Mononuclear cell (primary cell): ENCODE measurements around the gene PHF12. TPM values are rescaled to one million over a fixed set of nuclear protein-coding genes. Genes with fewer than 3 reads are reported as not detected.
"Not testable (repeated sequence)": the region's sequence is repeated elsewhere in the genome, so short reads cannot be mapped to it uniquely, and the experiment has no call there.

Experiments
- H3K27me3 ChIP-seq: 2 replicates; pipeline ENCODE4 v1.6.0; 2011; ENCODE audit warnings: low read length, control low read depth; ENCODE audit not compliant: insufficient read depth
- H3K4me1 ChIP-seq: 2 replicates; pipeline ENCODE4 v1.5.1; 2011; ENCODE audit warnings: mild to moderate bottlenecking, low read length, control low read depth; ENCODE audit not compliant: insufficient read depth
- H3K4me3 ChIP-seq: 2 replicates; pipeline ENCODE4 v1.5.1; 2011; ENCODE audit warnings: mild to moderate bottlenecking, low read length, moderate library complexity
- H3K9me3 ChIP-seq: 2 replicates; pipeline ENCODE4 v1.5.1; 2011; ENCODE audit warnings: low read depth, mild to moderate bottlenecking, control low read depth, low read length
- total RNA-seq: library from RNA; depleted of rRNA; stranded (reverse); fragments of >200 nt; gene quantifications from one replicate; pipeline ENCODE4 v1.2.3, GENCODE V29; 2012

The PHF12 gene
- total RNA-seq, 1 donor, result 102 TPM

DNA sequence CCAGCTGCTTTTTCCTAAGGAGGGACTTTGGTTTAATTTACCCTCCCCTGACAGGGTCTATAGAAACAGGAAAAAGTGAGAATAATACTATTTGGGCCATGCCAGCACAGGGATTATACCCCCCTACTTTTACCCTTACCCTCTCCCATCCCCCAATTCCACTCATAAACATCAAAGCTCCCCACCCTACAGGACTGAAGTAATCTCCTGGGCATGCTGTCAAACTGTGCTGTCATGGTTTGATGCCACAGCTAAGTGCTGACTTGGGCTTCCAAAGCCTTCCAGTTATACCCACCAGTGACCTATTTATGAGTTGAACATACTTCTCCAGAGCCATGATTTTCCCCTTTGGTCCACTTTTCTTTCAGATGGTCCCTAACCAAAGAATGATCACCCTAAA lies 12.8 kb downstream of the PHF12 start:
- no peaks in the 10 kb centered on the region for H3K9me3 ChIP-seq
- H3K4me3 ChIP-seq, result no peak overlapping the region
- peaks cover 57% of the 10 kb centered on the region for H3K4me1 ChIP-seq
- H3K27me3 ChIP-seq, result no peaks in the 10 kb centered on the region

GRCh38 chr17:28937044-28937729 lies 14.1 kb downstream of the PHF12 start:
- Histone ChIP-seq H3K27me3 (no peaks in the 10 kb centered on the region), H3K4me3 (no peak overlapping the region), H3K9me3 (no peaks in the 10 kb centered on the region), H3K4me1 (peaks cover 62% of the 10 kb centered on the region)

DNA sequence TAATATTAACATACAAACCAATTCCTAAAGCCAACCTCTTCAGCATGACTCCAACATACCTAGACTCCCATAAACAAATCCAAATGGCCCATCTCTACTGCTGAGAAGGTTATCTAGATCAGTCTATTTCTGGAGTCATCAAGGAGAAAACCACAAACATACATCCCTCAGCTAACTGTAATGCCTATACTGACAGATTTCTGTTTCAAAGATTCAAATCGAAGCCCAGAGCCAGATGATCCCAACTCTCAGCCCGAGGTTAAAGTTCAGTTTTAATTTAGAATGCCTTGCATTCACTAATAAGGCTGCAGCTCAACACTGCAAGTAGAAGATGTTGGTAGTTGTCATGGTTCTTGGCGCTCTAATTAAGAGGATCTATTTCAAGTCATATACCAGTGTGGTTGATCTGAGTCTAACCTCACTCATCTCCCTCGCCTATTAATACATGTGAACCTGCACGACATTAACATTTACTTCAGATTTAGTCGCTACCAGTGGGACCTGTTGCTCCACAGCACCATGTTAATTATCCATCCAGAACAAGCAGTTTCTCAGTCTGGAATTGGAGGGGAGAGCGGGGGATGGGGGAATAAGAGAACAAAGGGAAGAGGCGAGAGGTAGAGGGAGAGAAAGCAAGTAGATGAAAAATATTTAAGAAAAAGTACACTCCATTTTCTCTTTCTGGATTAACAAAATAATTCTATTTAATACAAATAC lies 15.4 kb downstream of the PHF12 start:
- Histone ChIP-seq H3K4me3 (no peak overlapping the region), H3K27me3 (no peaks in the 10 kb centered on the region), H3K4me1 (peaks cover 52% of the 10 kb centered on the region), H3K9me3 (no peaks in the 10 kb centered on the region)

GRCh38 chr17:28934508-28934907 lies 16.8 kb downstream of the PHF12 start:
- H3K27me3 ChIP-seq, H3K9me3 ChIP-seq, H3K4me3 ChIP-seq: not testable (repeated sequence)
- H3K4me1 ChIP-seq, result peaks cover 45% of the 10 kb centered on the region

- H3K27me3 ChIP-seq, result no peaks in the 10 kb centered on the region
- peaks cover 48% of the 10 kb centered on the region for H3K4me1 ChIP-seq
- H3K9me3 ChIP-seq, result no peaks in the 10 kb centered on the region
These were observed 21.5 kb downstream of the PHF12 start for GRCh38 chr17:28929787-28930186.

GRCh38 chr17:28928061-28928460 lies 23.3 kb downstream of the PHF12 start:
- H3K4me1 ChIP-seq, result peaks cover 57% of the 10 kb centered on the region

More at GRCh38 chr17:28929787-28930186, 21.5 kb downstream of the PHF12 start:
- no peak overlapping the region for H3K4me3 ChIP-seq

GRCh38 chr17:28926786-28927185 lies 24.5 kb downstream of the PHF12 start:
- Histone ChIP-seq H3K4me3 (no peak overlapping the region), H3K27me3 (no peaks in the 10 kb centered on the region), H3K9me3 (no peaks in the 10 kb centered on the region), H3K4me1 (peaks cover 52% of the 10 kb centered on the region)

More at GRCh38 chr17:28928061-28928460, 23.3 kb downstream of the PHF12 start:
- Histone ChIP-seq H3K9me3 (no peaks in the 10 kb centered on the region), H3K4me3 (no peak overlapping the region), H3K27me3 (no peaks in the 10 kb centered on the region)

DNA sequence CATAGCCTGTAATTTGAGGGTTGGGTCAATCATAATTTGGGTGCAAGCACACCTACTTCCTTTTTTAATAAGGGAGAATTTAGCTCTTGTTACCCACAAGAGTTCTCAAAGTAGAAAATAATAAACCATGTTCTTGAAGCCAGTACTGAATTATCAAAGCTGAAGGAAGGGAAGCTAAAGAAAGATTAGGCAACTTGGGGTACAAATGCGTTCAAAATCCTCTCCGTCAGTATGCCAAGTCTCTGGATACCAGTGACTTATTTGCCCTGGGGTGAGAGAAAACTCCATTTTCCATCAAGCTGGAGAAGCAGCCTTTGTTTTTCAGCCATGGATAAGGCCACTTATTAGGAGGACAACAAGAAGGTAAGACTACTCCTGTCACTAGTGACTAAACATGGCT lies 25.0 kb downstream of the PHF12 start:
- no peaks in the 10 kb centered on the region for H3K9me3 ChIP-seq
- H3K27me3 ChIP-seq, result no peaks in the 10 kb centered on the region
- no peak overlapping the region for H3K4me3 ChIP-seq
- H3K4me1 ChIP-seq, result peaks cover 52% of the 10 kb centered on the region

- Histone ChIP-seq H3K9me3 (no peaks in the 10 kb centered on the region), H3K4me3 (no peak overlapping the region), H3K27me3 (no peaks in the 10 kb centered on the region), H3K4me1 (peaks cover 51% of the 10 kb centered on the region)
These were observed 25.4 kb downstream of the PHF12 start for GRCh38 chr17:28925912-28926365.

DNA sequence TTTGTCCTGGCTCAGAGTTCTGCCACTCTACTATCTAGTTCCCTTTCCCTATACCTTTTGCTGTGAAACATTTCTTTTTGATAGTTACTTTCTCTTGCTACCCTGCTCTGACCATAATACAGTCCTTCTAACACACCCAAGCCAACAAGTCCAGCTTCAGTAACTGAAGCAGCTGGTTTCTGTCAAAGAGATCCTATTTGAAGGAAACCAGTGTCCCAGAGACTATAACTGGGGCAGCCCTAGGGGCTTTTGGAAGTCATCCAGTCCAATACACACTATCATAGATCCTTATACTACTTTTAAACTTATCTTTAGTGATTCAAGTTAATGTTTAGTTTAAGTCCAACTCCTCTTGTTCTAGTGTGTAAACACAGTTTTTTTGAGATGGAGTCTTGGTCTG lies 31.1 kb downstream of the PHF12 start:
- Histone ChIP-seq H3K4me3 (no peak overlapping the region), H3K4me1 (peaks cover 13% of the 10 kb centered on the region), H3K27me3 (no peaks in the 10 kb centered on the region), H3K9me3 (no peaks in the 10 kb centered on the region)

GRCh38 chr17:28918295-28918694 lies 33.0 kb downstream of the PHF12 start:
- H3K9me3 ChIP-seq, result no peaks in the 10 kb centered on the region
- H3K4me1 ChIP-seq, result no peaks in the 10 kb centered on the region

DNA sequence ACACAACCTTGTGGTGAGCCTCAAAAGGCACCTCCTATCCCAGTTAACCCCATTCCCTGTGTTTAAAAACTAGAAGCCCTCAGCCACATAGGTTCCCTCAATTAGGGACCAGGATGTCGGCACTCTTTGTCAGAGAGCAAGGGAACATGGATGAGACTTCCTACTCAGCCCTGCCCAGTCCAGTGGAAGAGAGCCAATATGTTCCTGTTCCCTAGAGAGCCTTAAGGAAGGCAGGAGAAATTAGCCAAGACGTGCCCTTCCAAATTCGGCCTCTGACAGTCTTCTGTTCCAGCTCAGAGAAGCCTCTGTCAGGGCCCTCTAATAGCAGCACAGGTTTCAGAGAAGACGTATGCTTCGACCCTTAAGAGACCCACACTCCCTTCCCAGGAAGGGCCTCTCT lies 33.9 kb downstream of the PHF12 start:
- no peak overlapping the region for H3K4me3 ChIP-seq
- no peaks in the 10 kb centered on the region for H3K27me3 ChIP-seq
- no peaks in the 10 kb centered on the region for H3K4me1 ChIP-seq
- no peaks in the 10 kb centered on the region for H3K9me3 ChIP-seq

More at GRCh38 chr17:28918295-28918694, 33.0 kb downstream of the PHF12 start:
- Histone ChIP-seq H3K4me3 (no peak overlapping the region), H3K27me3 (no peaks in the 10 kb centered on the region)

GRCh38 chr17:28917029-28917428 lies 34.3 kb downstream of the PHF12 start:
- Histone ChIP-seq H3K4me3 (no peak overlapping the region), H3K27me3 (no peaks in the 10 kb centered on the region), H3K4me1 (no peaks in the 10 kb centered on the region), H3K9me3 (no peaks in the 10 kb centered on the region)

GRCh38 chr17:28916302-28916934 lies 34.9 kb downstream of the PHF12 start:
- Histone ChIP-seq H3K9me3 (no peaks in the 10 kb centered on the region), H3K4me3 (no peak overlapping the region), H3K4me1 (no peaks in the 10 kb centered on the region), H3K27me3 (no peaks in the 10 kb centered on the region)

DNA sequence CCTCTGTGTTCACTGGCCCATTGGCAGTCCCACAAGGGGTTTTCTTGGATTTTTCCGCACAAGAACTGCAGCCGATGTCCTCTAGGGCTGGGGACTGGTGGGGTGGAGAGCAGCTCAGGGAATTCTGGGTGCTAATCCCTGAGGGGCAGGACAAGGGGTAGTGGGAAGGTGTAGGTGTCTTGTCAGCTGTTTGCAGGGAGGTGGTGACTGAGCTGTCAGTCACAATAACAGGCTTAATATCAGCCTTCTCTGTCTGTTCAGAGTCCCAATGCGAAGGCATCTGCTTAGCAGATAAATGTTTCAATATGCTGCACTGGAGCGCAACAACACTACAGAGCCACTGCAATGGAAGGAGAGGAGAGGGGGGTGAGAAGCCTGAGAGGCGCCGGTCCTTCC lies 38.4 kb downstream of the PHF12 start:
- H3K9me3 ChIP-seq, result no peaks in the 10 kb centered on the region

More for the DNA sequence above, 38.4 kb downstream of the PHF12 start:
- H3K27me3 ChIP-seq, result no peaks in the 10 kb centered on the region
- H3K4me3 ChIP-seq, result no peak overlapping the region
- no peaks in the 10 kb centered on the region for H3K4me1 ChIP-seq
